Measurements from ENCODE around the gene CEP83. TPM values are rescaled to one million over a fixed set of nuclear protein-coding genes. Genes with fewer than 3 reads are reported as not detected.

CEP83 gene
- polyA plus RNA-seq, 1 donor = 48.2 TPM

Other genes with a start within 250 kb of the CEP83 start
- gene TMCC3, start 190.7 kb upstream of the CEP83 start, polyA plus RNA-seq (ENCODE audit: insufficient read length) = 42.9 TPM

Data from left kidney (tissue), 1 donor.